IMR-90 (cell line): ENCODE results near the gene EYS. TPM values are rescaled to one million over a fixed set of nuclear protein-coding genes. Genes with fewer than 3 reads are reported as not detected.

Source experiments
- ATAC-seq: fragments of 200-7000 bp; cut with Tn5 transposase; 2 replicates; pipeline ENCODE4 v1.9.1; 2020; ENCODE audit warnings: low read depth, mild to moderate bottlenecking, moderate library complexity
- BruUV-seq: library from RNA; stranded (reverse); fragments of 400-500 nt; replicated peaks from 2 replicates; lab custom pipeline; 2021; lab: Mats Ljungman, UMichigan
- CTCF ChIA-PET: fragments of 300-600 bp; formaldehyde crosslinking; extraction: SDS; loops from one replicate; lab custom pipeline; 2021; ENCODE audit warnings: antibody characterized with exemption; lab: Yijun Ruan, JAX
- POLR2A ChIA-PET: fragments of 300-600 bp; sonication (Branson Sonifier 250); formaldehyde crosslinking; loops from one replicate; lab custom pipeline; 2022; ENCODE audit warnings: antibody characterized with exemption; ENCODE audit not compliant: unreplicated experiment; lab: Charles Lee
- DNase-seq: peaks from one replicate; pipeline ENCODE4 v3.0.0; 2013
- H2AFZ ChIP-seq: replicated peaks from 2 replicates; pipeline ENCODE3; 2013; ENCODE audit warnings: low read length, mild to moderate bottlenecking; ENCODE audit not compliant: poor library complexity
- H2AK5ac ChIP-seq: 2 replicates; pipeline ENCODE4 v1.6.1; 2013; ENCODE audit warnings: low read depth, low read length, inconsistent platforms
- H2AK9ac ChIP-seq: replicated peaks from 2 replicates; pipeline ENCODE3; 2013; ENCODE audit warnings: mild to moderate bottlenecking, low read depth, low read length, moderate library complexity; ENCODE audit not compliant: poor library complexity
- H2BK120ac ChIP-seq: 2 replicates; pipeline ENCODE4 v1.6.1; 2013; ENCODE audit warnings: low read depth, low read length, inconsistent platforms
- H2BK15ac ChIP-seq: 3 replicates; pipeline ENCODE4 v1.6.1; 2013; ENCODE audit warnings: low read depth, low read length, inconsistent platforms
- H2BK20ac ChIP-seq: 2 replicates; pipeline ENCODE4 v1.6.1; 2013; ENCODE audit warnings: low read depth, mild to moderate bottlenecking, inconsistent platforms, low read length, moderate library complexity
- H2BK5ac ChIP-seq: 2 replicates; pipeline ENCODE4 v1.6.1; 2013; ENCODE audit warnings: mild to moderate bottlenecking, low read depth, low read length, inconsistent platforms; ENCODE audit not compliant: poor library complexity, severe bottlenecking
- H3K14ac ChIP-seq: replicated peaks from 2 replicates; pipeline ENCODE4 v1.6.1; 2013; ENCODE audit warnings: low read depth, low read length, inconsistent platforms
- H3K18ac ChIP-seq: 2 replicates; pipeline ENCODE4 v1.6.1; 2013; ENCODE audit warnings: low read depth, low read length, control low read depth
- H3K23ac ChIP-seq: 2 replicates; pipeline ENCODE4 v1.6.1; 2013; ENCODE audit warnings: low read depth, low read length, inconsistent platforms
- H3K27ac ChIP-seq: 2 replicates; pipeline ENCODE4 v1.5.1; 2013; ENCODE audit warnings: mild to moderate bottlenecking, control low read depth, low read length; ENCODE audit not compliant: insufficient read depth
- H3K27me3 ChIP-seq: 2 replicates; pipeline ENCODE4 v1.6.1; 2013; ENCODE audit warnings: low read length; ENCODE audit not compliant: control insufficient read depth, insufficient read depth
- H3K36me3 ChIP-seq: 2 replicates; pipeline ENCODE4 v1.6.1; 2013; ENCODE audit warnings: low read length, mixed read lengths; ENCODE audit not compliant: control insufficient read depth, insufficient read depth
- H3K4ac ChIP-seq: 2 replicates; pipeline ENCODE4 v1.6.1; 2013; ENCODE audit warnings: low read depth, low read length, inconsistent platforms
- H3K4me1 ChIP-seq: 2 replicates; pipeline ENCODE4 v1.6.1; 2013; ENCODE audit warnings: low read length, mixed read lengths; ENCODE audit not compliant: control insufficient read depth, insufficient read depth
- H3K4me2 ChIP-seq: 2 replicates; pipeline ENCODE4 v1.6.1; 2013; ENCODE audit warnings: low read depth, mild to moderate bottlenecking, control low read depth, low read length, moderate library complexity
- H3K4me3 ChIP-seq: 2 replicates; pipeline ENCODE4 v1.5.1; 2013; ENCODE audit warnings: low read depth, mild to moderate bottlenecking, control low read depth, low read length, moderate library complexity; ENCODE audit not compliant: insufficient read depth
- H3K56ac ChIP-seq: 2 replicates; pipeline ENCODE4 v1.6.1; 2013; ENCODE audit warnings: low read length, inconsistent platforms; ENCODE audit not compliant: insufficient read depth; ENCODE audit errors: extremely low read depth
- H3K79me1 ChIP-seq, 2 experiments: 2 replicates each; pipeline ENCODE4 v1.6.1; 2013; ENCODE audit warnings: low read length in 2 of 2, inconsistent platforms in 1 of 2, low read depth in 1 of 2
- H3K9ac ChIP-seq: 2 replicates; pipeline ENCODE4 v1.6.1; 2013; ENCODE audit warnings: low read depth, low read length, control low read depth
- H3K9me1 ChIP-seq: 2 replicates; pipeline ENCODE4 v1.6.1; 2013; ENCODE audit warnings: low read length, inconsistent platforms; ENCODE audit not compliant: insufficient read depth
- H3K9me3 ChIP-seq: 2 replicates; pipeline ENCODE4 v1.6.1; 2013; ENCODE audit warnings: low read length; ENCODE audit not compliant: control insufficient read depth, insufficient read depth
- H4K20me1 ChIP-seq: 2 replicates; pipeline ENCODE4 v1.6.1; 2013; ENCODE audit warnings: low read length, inconsistent platforms; ENCODE audit not compliant: insufficient read depth
- H4K5ac ChIP-seq: 2 replicates; pipeline ENCODE4 v1.6.1; 2013; ENCODE audit warnings: mild to moderate bottlenecking, low read depth, low read length, control low read depth
- H4K8ac ChIP-seq, 2 experiments: 2 replicates each; pipeline ENCODE4 v1.6.1; 2013; ENCODE audit warnings: low read depth in 2 of 2, low read length in 2 of 2, control low read depth in 1 of 2, inconsistent platforms in 1 of 2
- H4K91ac ChIP-seq: 2 replicates; pipeline ENCODE4 v1.6.1; 2013; ENCODE audit warnings: low read depth, low read length, inconsistent platforms; ENCODE audit not compliant: insufficient read depth
- CEBPB ChIP-seq: IDR thresholded peaks from 2 replicates; pipeline ENCODE4 v1.6.1; 2012; ENCODE audit warnings: low read depth, low read length, improper control_type of control experiment
- MAFK ChIP-seq: IDR thresholded peaks from 2 replicates; pipeline ENCODE4 v1.6.1; 2012; ENCODE audit warnings: low read depth, low read length, improper control_type of control experiment
- MXI1 ChIP-seq: IDR thresholded peaks from 2 replicates; pipeline ENCODE4 v1.6.1; 2012; ENCODE audit warnings: low read depth, mild to moderate bottlenecking, low read length, moderate library complexity, borderline replicate concordance
- NFE2L2 ChIP-seq: fragments of 150-350 bp; IDR thresholded peaks from 2 replicates; pipeline ENCODE4 v1.6.1; 2016; ENCODE audit warnings: low read depth, mild to moderate bottlenecking, low read length
- POLR2A ChIP-seq: IDR thresholded peaks from 2 replicates; pipeline ENCODE4 v1.6.1; 2012; ENCODE audit warnings: mild to moderate bottlenecking, low read depth, low read length
- RAD21 ChIP-seq: IDR thresholded peaks from 2 replicates; pipeline ENCODE4 v1.6.1; 2012; ENCODE audit warnings: low read length, improper control_type of control experiment
- RFX5 ChIP-seq: IDR thresholded peaks from 2 replicates; pipeline ENCODE4 v1.8.0; 2012; ENCODE audit warnings: low read depth, mild to moderate bottlenecking, low read length, moderate library complexity
- whole genome bisulfite sequencing, 2 experiments: methylation state at CpG; one replicate each; pipeline versions ENCODE4 v1.1.5 to v1.1.7; 2013; ENCODE audit warnings: missing lambda C conversion rate in 2 of 2; ENCODE audit not compliant: insufficient read length in 1 of 2; ENCODE audit errors: extremely low coverage in 2 of 2; 5-methylcytosine and 5-hydroxymethylcytosine counted together
- dilution Hi-C: fragments of 300-500 bp; cut with HindIII; formaldehyde crosslinking; loops from one replicate; pipeline ENCODE4 v1.14.3; 2018; ENCODE audit warnings: low sequenced_read_pairs; ENCODE audit not compliant: unreplicated experiment
- in situ Hi-C: fragments of 300-500 bp; cut with MboI; formaldehyde crosslinking; loops from 3 replicates; pipeline ENCODE4 v1.14.3; 2019; ENCODE audit warnings: low sequenced_read_pairs, inconsistent platforms, mixed read lengths
- intact Hi-C: fragments of 100-400 bp; cut with micrococcal nuclease; formaldehyde crosslinking; loops from 2 replicates; pipeline ENCODE4 v1.10.0; 2022
- polyA plus RNA-seq, 3 experiments: library from polyadenylated mRNA; depleted of rRNA; stranded (reverse); fragments of >200 nt; gene quantifications; 2 replicates each; pipeline ENCODE4 v1.2.3, GENCODE V29; 2012; ENCODE audit warnings: low replicate concordance in 1 of 3
- total RNA-seq: library from RNA; depleted of rRNA; stranded (reverse); fragments of >200 nt; gene quantifications from 2 replicates; pipeline ENCODE4 v1.2.3, GENCODE V29; 2012
- TF ChIP-seq, protein P1 (sequence below): fragments of 150-350 bp; IDR thresholded peaks from 2 replicates; pipeline ENCODE4 v1.6.1; 2016; ENCODE audit warnings: low read depth, mild to moderate bottlenecking, low read length, moderate library complexity, borderline replicate concordance
- TF ChIP-seq, protein P2 (sequence below): conservative IDR thresholded peaks from 2 replicates; pipeline ENCODE4 v1.5.1; 2012; ENCODE audit warnings: mild to moderate bottlenecking, low read depth, low read length, improper control_type of control experiment

EYS gene
- total and polyA plus RNA-seq, 2 of the 4 experiments (the other 2 are of a cell fraction), result under 0.01 TPM; not detected in 1

DNA sequence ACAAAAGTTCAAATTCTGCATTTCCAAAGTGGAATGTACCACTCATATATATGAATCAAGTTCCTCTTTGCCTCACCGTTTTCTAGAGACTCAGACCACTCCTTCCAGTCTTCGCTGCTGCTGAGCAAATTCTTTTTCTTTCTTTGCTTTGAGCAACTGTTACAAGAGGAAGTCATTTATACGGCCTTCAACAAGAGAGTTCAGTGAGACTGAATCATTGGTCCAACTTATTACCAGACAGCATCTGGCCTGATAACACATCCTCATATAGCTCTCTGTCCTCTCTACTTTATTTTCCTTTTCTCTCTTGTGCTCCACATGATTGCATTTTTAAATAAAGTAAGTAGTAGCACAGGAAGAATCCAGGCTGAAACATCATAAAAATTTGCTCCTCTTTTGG lies 1418.7 kb downstream of the EYS start:
- H4K20me1 ChIP-seq, result no peaks in the 10 kb centered on the region
- no peak overlapping the region for H2AK5ac ChIP-seq
- no peak overlapping the region for H3K4ac ChIP-seq
- no peak overlapping the region for H2AFZ ChIP-seq
- no peak overlapping the region for H4K8ac ChIP-seq
- no peaks in the 10 kb centered on the region for H3K9me1 ChIP-seq
- no peak overlapping the region for H3K4me2 ChIP-seq
- H4K91ac ChIP-seq, result no peak overlapping the region
- H4K5ac ChIP-seq, result no peak overlapping the region
- intact Hi-C loops, result no loop called here
- H3K18ac ChIP-seq, result no peak overlapping the region
- H2BK120ac ChIP-seq, result no peak overlapping the region
- no peak overlapping the region for H2AK9ac ChIP-seq
- H2BK15ac ChIP-seq, result no peak overlapping the region
- H3K4me3 ChIP-seq, result no peak overlapping the region
- H3K9me3 ChIP-seq, result no peaks in the 10 kb centered on the region
- H3K14ac ChIP-seq, result no peak overlapping the region
- DNase-seq, result peak; percentile 36
- no peaks in the 10 kb centered on the region for H3K36me3 ChIP-seq
- BruUV-seq, result no TSS peak
- in situ Hi-C loops, result no loop called here
- H2BK20ac ChIP-seq, result no peak overlapping the region
- no peak overlapping the region for H2BK5ac ChIP-seq
- no peak overlapping the region for H3K23ac ChIP-seq
- H3K27me3 ChIP-seq, result no peaks in the 10 kb centered on the region
- no peak overlapping the region for H3K27ac ChIP-seq
- dilution Hi-C loops, result no loop called here
- no peak for TF ChIP-seq MAFK
- no peak for TF ChIP-seq RAD21
- TF ChIP-seq CEBPB, result no peak
- TF ChIP-seq MXI1, result no peak
- TF ChIP-seq POLR2A, result no peak
- TF ChIP-seq, protein P1, sequence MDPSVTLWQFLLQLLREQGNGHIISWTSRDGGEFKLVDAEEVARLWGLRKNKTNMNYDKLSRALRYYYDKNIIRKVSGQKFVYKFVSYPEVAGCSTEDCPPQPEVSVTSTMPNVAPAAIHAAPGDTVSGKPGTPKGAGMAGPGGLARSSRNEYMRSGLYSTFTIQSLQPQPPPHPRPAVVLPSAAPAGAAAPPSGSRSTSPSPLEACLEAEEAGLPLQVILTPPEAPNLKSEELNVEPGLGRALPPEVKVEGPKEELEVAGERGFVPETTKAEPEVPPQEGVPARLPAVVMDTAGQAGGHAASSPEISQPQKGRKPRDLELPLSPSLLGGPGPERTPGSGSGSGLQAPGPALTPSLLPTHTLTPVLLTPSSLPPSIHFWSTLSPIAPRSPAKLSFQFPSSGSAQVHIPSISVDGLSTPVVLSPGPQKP, result no peak
- TF ChIP-seq RFX5, result no peak
- TF ChIP-seq, protein P2, sequence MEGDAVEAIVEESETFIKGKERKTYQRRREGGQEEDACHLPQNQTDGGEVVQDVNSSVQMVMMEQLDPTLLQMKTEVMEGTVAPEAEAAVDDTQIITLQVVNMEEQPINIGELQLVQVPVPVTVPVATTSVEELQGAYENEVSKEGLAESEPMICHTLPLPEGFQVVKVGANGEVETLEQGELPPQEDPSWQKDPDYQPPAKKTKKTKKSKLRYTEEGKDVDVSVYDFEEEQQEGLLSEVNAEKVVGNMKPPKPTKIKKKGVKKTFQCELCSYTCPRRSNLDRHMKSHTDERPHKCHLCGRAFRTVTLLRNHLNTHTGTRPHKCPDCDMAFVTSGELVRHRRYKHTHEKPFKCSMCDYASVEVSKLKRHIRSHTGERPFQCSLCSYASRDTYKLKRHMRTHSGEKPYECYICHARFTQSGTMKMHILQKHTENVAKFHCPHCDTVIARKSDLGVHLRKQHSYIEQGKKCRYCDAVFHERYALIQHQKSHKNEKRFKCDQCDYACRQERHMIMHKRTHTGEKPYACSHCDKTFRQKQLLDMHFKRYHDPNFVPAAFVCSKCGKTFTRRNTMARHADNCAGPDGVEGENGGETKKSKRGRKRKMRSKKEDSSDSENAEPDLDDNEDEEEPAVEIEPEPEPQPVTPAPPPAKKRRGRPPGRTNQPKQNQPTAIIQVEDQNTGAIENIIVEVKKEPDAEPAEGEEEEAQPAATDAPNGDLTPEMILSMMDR, result no peak
- no peak for TF ChIP-seq NFE2L2
- WGBS, 2 experiments, result no CpG with 5 or more reads among the region's 3 CpGs
- no peak for ATAC-seq
- no peak overlapping the region for H3K56ac ChIP-seq
- H3K4me1 ChIP-seq, result peaks cover 5% of the 10 kb centered on the region
- H3K9ac ChIP-seq, result no peak overlapping the region
- H3K79me1 ChIP-seq, result no peaks in the 10 kb centered on the region
- CTCF ChIA-PET, result no interaction called here
- POLR2A ChIA-PET, result no interaction called here
